ENCODE results near the gene RHOBTB1.

DNA sequence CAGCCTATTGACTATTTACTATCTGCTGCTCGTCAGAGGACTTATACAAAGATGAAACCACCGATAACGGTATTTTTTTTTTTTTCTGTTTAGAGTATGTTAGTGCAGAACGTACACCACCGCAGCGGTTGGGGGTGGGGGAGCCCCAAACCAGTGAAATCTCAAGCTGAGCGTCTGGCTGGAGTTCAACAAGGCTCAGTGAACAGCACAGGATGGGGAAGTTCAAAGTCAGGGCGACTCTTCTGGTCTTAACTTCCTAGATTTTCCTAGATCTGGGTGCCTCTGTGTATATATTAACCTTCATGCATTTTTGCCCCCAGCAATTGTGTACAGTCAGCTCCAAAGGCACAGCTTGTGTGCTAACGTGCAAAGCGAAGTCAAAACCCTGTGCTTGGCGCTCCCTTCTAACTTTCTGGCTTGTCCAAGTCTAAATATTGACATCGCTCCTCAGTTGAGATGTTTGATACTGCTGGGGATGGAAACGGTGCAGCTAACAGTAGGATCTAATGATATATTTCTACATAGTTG is 1.1 kb downstream of the RHOBTB1 start:
- TF ChIP-seq CTCF (IDR thresholded peaks at IDR 0.05) (no peak), POLR2A (IDR thresholded peaks at IDR 0.05) (no peak)
